OCI-LY3 (cell line): ENCODE data around the gene NT5DC1.

Experiments
- EZH2phosphoT487 ChIP-seq: fragments of 200-600 bp; shearing (Covaris generic); IDR thresholded peaks from 2 replicates; pipeline ENCODE4 v1.6.1; 2018; ENCODE audit warnings: antibody characterized with exemption, mixed run types, low read depth
- TF ChIP-seq, protein P1 (sequence below): fragments of 200-600, 300-600 bp; sonication (generic); IDR thresholded peaks from 2 replicates; pipeline ENCODE4 v1.5.1; 2014; ENCODE audit warnings: antibody characterized with exemption, low read length, low read depth

GRCh38 chr6:116201538-116201937 is 100.9 kb downstream of the NT5DC1 start:
- TF ChIP-seq, protein P1, sequence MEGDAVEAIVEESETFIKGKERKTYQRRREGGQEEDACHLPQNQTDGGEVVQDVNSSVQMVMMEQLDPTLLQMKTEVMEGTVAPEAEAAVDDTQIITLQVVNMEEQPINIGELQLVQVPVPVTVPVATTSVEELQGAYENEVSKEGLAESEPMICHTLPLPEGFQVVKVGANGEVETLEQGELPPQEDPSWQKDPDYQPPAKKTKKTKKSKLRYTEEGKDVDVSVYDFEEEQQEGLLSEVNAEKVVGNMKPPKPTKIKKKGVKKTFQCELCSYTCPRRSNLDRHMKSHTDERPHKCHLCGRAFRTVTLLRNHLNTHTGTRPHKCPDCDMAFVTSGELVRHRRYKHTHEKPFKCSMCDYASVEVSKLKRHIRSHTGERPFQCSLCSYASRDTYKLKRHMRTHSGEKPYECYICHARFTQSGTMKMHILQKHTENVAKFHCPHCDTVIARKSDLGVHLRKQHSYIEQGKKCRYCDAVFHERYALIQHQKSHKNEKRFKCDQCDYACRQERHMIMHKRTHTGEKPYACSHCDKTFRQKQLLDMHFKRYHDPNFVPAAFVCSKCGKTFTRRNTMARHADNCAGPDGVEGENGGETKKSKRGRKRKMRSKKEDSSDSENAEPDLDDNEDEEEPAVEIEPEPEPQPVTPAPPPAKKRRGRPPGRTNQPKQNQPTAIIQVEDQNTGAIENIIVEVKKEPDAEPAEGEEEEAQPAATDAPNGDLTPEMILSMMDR = no peak
- no peak for TF ChIP-seq EZH2phosphoT487
